Ishikawa (cell line): ENCODE measurements around the gene MYRIP.

Source experiments
- CEBPB ChIP-seq: IDR thresholded peaks from 2 replicates; pipeline ENCODE4 v1.6.1; 2012
- FOXM1 ChIP-seq: IDR thresholded peaks from 2 replicates; pipeline ENCODE4 v1.6.1; 2012; ENCODE audit warnings: low read depth, borderline replicate concordance
- TEAD4 ChIP-seq: IDR thresholded peaks from 2 replicates; pipeline ENCODE4 v1.6.1; 2012

GRCh38 chr3:40200692-40201316 is 391.4 kb downstream of the MYRIP start:
- no peak for TF ChIP-seq FOXM1
- TF ChIP-seq TEAD4: no peak
- TF ChIP-seq CEBPB: no peak
